Heart left ventricle (tissue), 16 donors: ENCODE results near the gene CLEC16A. TPM values are rescaled to one million over a fixed set of nuclear protein-coding genes. Genes with fewer than 3 reads are reported as not detected.

Experiments
- ATAC-seq, 4 donors: fragments of 200-7000 bp; cut with Tn5 transposase; one replicate each; pipeline ENCODE4 v1.9.1; 2020 to 2022; ENCODE audit warnings: moderate library complexity in 4 of 4, mild to moderate bottlenecking in 3 of 4, moderate number of reproducible peaks in 1 of 4
- DNase-seq, 5 donors: peaks; one replicate each; pipeline ENCODE4 v3.0.0-alpha.2; 2020
- H3K27ac ChIP-seq, 12 donors: fragments of 200-600 bp; sonication (generic) in 4 of 12; one replicate each; pipeline versions ENCODE4 v1.5.0 to v1.8.0; 2016 to 2022; ENCODE audit warnings: mild to moderate bottlenecking in 2 of 12
- H3K27me3 ChIP-seq, 9 donors: fragments of 200-600 bp; sonication (generic) in 2 of 9; one replicate each; pipeline versions ENCODE4 v1.5.1 to v1.8.0; 2016 to 2022; ENCODE audit warnings: mild to moderate bottlenecking in 3 of 9
- H3K36me3 ChIP-seq, 9 donors: fragments of 200-600 bp; sonication (generic) in 2 of 9; one replicate each; pipeline versions ENCODE4 v1.5.0 to v1.8.0; 2018 to 2022; ENCODE audit warnings: mild to moderate bottlenecking in 2 of 9
- H3K4me1 ChIP-seq, 12 donors: fragments of 200-600 bp; sonication (generic) in 4 of 12; one replicate each; pipeline versions ENCODE4 v1.5.0 to v1.8.0; 2016 to 2022; ENCODE audit warnings: mild to moderate bottlenecking in 3 of 12
- H3K4me3 ChIP-seq, 12 donors: fragments of 200-600 bp; sonication (generic) in 4 of 12; one replicate each; pipeline versions ENCODE4 v1.5.0 to v1.8.0; 2017 to 2022; ENCODE audit warnings: mild to moderate bottlenecking in 9 of 12, moderate library complexity in 4 of 12
- H3K9me3 ChIP-seq, 12 donors: fragments of 200-600 bp; sonication (generic) in 4 of 12; one replicate each; pipeline versions ENCODE4 v1.5.0 to v1.8.0; 2016 to 2022; ENCODE audit warnings: mild to moderate bottlenecking in 1 of 12
- POLR2A ChIP-seq, 2 donors: fragments of 450-650 bp; IDR thresholded peaks; one replicate each; pipeline ENCODE4 v1.6.1; 2017; ENCODE audit warnings: antibody characterized with exemption in 2 of 2, mild to moderate bottlenecking in 2 of 2, moderate library complexity in 2 of 2
- WGBS, 4 donors: extraction: QIAGEN DNeasy Blood & Tissue Kit in 2 of 4; methylation state at CpG; one replicate each; pipeline versions ENCODE4 v1.1.5 to v1.1.7; 2013 to 2018; 5-methylcytosine and 5-hydroxymethylcytosine counted together
- intact Hi-C, 10 donors: fragments of 100-400 bp; cut with DNase I; formaldehyde crosslinking; loops; one replicate each; pipeline versions ENCODE4 v1.11.1 to v1.14.2; 2022
- polyA plus RNA-seq, 2 donors: library from polyadenylated mRNA; stranded (reverse); fragments of 200-250 nt; gene quantifications; one replicate each; pipeline ENCODE4 v1.2.3, GENCODE V29; 2013
- total RNA-seq, 9 donors: library from RNA; depleted of rRNA in 2 of 9; stranded (reverse); fragments of >200 nt in 2 of 9; fragmentation: NEBNext Ultra II Directional in 3 of 9; extraction: Animal tissue kit (Norgen Biotek cat#: 25700) in 3 of 9; gene quantifications; one replicate each; pipeline versions ENCODE4 v1.1.0 to v1.2.4, GENCODE V29; 2016 to 2023
- TF ChIP-seq, protein P1 (sequence below), 12 donors: fragments of 200-600 bp; sonication (generic) in 4 of 12; IDR thresholded peaks; one replicate each; pipeline versions ENCODE4 v1.5.0 to v1.8.0; 2018 to 2022; ENCODE audit warnings: antibody characterized with exemption in 12 of 12, mild to moderate bottlenecking in 5 of 12
- donor health status: ischemic (EF 13 %, LVEDD 7.1; RV severe dilation, severe dysfunction).
- donor health status: healthy with polysubstance abuse.
- donor health status: DM: no; HTN: yes; CAD: no.
- donor health status: DM: no; HTN: no; CAD: no.
- donor health status: ischemic (EF 25% LVEDD 6.9; RV normal size, moderate dysfunction).
- donor health status: ischemic (EF 25% LVEDD 5.7; RV mildly dilated, moderate dysfunction).
- donor health status: healthy.
- donor health status: DM: yes; HTN: yes; CAD: no.
- donor health status: ischemic (EF 35%, LVEDD 5.7; RV mildly dilated, moderate dysfunction).
- donor health status: nonischemic (EF 11% LVEDD 7.7; RV severe dilation, severe dysfunction).
- donor health status: DM: yes; HTN: yes; CAD: no.
- donor health status: PGD.
- donor health status: ischemic (EF 29% LVEDD 5.4; RV normal size, mild dysfunction).
- donor health status: nonischemic (EF 23%, LVEDD 6.1; RV moderate dilation, normal function).

Gene CLEC16A
- total and polyA plus RNA-seq, 11 donors, result 13.8 to 41.1 (median 23.7) TPM

DNA sequence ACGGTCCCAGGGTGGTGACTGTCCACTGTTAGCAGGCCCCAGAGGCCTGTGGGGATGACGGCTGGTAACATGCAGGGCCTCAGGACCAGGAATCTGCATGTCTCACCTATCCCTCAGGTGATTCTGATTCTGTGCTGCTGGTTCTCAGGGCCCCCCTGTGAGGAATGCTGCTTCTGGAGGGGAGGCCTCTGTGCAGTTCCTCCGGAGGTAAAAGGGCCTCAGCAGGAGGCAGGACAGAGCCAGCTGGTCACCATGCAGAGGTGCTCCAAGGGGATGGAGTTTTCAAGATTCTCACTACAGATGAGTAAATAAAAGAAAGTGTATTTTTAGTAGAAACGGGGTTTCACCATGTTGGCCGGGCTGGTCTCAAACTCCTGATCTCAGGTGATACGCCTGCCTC, 33.8 kb downstream of the CLEC16A start:
- Histone ChIP-seq H3K9me3 (no peaks in the 10 kb centered on the region), H3K4me1 (peaks cover 0 to 28% (median 9%) of the 10 kb centered on the region in 12 donors), H3K4me3 (no peak overlapping the region), H3K27ac (no peak overlapping the region), H3K36me3 (peaks cover 0 to 99% (median 57%) of the 10 kb centered on the region in 9 donors), H3K27me3 (no peaks in the 10 kb centered on the region)
- ATAC-seq, result no peak
- DNase-seq, result no peak
- TF ChIP-seq POLR2A (IDR thresholded peaks at IDR 0.05), result no peak
- TF ChIP-seq, protein P1, sequence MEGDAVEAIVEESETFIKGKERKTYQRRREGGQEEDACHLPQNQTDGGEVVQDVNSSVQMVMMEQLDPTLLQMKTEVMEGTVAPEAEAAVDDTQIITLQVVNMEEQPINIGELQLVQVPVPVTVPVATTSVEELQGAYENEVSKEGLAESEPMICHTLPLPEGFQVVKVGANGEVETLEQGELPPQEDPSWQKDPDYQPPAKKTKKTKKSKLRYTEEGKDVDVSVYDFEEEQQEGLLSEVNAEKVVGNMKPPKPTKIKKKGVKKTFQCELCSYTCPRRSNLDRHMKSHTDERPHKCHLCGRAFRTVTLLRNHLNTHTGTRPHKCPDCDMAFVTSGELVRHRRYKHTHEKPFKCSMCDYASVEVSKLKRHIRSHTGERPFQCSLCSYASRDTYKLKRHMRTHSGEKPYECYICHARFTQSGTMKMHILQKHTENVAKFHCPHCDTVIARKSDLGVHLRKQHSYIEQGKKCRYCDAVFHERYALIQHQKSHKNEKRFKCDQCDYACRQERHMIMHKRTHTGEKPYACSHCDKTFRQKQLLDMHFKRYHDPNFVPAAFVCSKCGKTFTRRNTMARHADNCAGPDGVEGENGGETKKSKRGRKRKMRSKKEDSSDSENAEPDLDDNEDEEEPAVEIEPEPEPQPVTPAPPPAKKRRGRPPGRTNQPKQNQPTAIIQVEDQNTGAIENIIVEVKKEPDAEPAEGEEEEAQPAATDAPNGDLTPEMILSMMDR (IDR thresholded peaks at IDR 0.05), result no peak
- intact Hi-C loops, result loop anchor here in 3 of 10 donors (5.0 to 10.0 kb wide), 2 partner anchors 114 to 127 kb away; no protein-coding TSS in a partner anchor
- WGBS, 4 donors, result 93 to 95% (median 94%) methylated on average over 6 of the region's 6 CpGs

DNA sequence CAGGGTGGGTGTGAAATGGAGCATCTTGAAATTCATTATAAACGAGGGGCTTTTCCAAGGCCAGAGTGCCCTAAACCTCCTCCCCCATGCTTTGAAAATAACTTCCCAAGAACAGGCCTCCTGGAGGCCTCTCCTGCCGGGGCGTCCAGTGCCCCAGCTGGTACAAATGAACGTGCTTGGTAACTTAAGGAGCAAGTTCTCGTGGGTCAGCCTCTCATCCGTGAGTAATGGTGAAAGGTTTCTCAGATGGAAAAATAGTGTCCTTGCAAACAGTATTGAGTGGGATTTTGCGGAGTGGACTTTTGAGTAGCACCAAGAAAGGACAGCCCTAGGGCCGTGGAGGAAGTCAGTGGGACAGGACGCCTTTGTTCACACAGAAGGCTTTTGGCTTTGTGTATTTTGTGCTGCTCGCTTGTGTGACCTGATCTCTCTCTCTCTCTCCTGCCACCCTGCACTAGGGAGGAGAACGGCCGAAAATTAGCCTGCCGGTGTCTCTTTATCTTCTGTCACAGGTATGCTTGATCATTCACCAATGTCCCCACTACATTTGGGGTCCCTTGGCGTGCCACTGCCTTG, 34.6 kb downstream of the CLEC16A start:
- H3K27me3 ChIP-seq, result no peaks in the 10 kb centered on the region
- peak overlapping the region in 5 of 12 donors; percentile 25 to 75 (median 52) for H3K27ac ChIP-seq
- intact Hi-C loops, result loop anchor here in 3 of 10 donors (5.0 to 10.0 kb wide), 2 partner anchors 113 to 126 kb away; no protein-coding TSS in a partner anchor
- WGBS, 4 donors, result 93 to 96% (median 94%) methylated on average over 13 to 14 of the region's 14 CpGs
- H3K9me3 ChIP-seq, result no peaks in the 10 kb centered on the region
- H3K4me3 ChIP-seq, result no peak overlapping the region
- H3K36me3 ChIP-seq, result peaks cover 0 to 99% (median 59%) of the 10 kb centered on the region in 9 donors
- DNase-seq (no peak), ATAC-seq (no peak)
- peaks cover 0 to 28% (median 9%) of the 10 kb centered on the region in 12 donors for H3K4me1 ChIP-seq
- TF ChIP-seq, protein P1 (IDR thresholded peaks at IDR 0.05), result no peak
- TF ChIP-seq POLR2A (IDR thresholded peaks at IDR 0.05), result no peak

DNA sequence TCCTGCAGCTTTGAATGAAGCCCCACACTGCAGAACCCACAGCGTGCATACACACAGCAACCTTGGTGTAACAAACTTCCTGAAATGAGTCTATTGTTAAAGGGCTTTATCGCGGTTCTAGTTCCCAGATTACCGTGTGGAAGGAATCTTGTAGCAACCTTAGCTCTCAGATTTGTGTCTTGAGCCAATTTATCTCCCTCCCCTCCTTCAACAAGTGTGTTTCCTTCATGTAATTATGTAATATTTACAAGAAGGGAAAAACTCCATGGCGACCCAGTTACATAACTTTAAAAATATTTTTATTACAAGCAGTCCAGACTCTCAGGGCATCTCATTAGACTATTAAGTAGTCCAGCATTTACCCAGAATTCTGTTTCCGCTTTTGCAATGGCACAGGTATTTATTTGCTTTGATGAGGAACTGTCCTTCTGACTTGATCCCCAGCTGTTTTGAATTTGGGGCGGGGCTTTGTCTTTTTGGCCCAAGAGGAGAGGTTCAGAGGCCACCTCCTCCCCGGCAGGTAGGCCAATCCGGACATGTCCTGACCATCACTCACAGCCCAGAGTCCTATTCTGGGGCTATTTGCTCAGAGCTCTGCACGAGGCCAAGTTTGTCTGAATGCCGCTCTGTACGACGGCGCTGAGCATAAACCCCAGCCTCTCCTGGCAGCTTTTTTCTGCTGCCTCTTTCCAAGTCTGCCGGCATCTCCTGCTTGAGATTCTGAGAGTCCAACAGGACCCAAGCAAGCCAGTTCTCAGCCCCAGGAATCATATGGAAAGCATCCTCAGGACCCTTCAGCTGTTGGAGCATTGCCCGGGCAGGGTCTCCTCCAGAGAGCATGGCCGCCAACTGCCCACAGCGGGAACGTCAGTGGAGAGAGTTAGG, 35.6 kb downstream of the CLEC16A start:
- peak overlapping the region in 1 of 12 donors; percentile 22 for H3K4me3 ChIP-seq
- intact Hi-C loops, result loop anchor here in 3 of 10 donors (5.0 to 10.0 kb wide), 2 partner anchors 112 to 125 kb away; no protein-coding TSS in a partner anchor
- peak in 3 of 4 donors; percentile 55 to 66 (median 63) for ATAC-seq
- H3K9me3 ChIP-seq, result no peaks in the 10 kb centered on the region
- peak overlapping the region in 7 of 12 donors; percentile 25 to 83 (median 52) for H3K27ac ChIP-seq
- TF ChIP-seq, protein P1 (IDR thresholded peaks at IDR 0.05), result no peak
- no peak for TF ChIP-seq POLR2A (IDR thresholded peaks at IDR 0.05)
- H3K27me3 ChIP-seq, result no peaks in the 10 kb centered on the region
- peaks cover 0 to 98% (median 60%) of the 10 kb centered on the region in 9 donors for H3K36me3 ChIP-seq
- peak in 2 of 5 donors; percentile 33 for DNase-seq
- H3K4me1 ChIP-seq, result peaks cover 0 to 28% (median 9%) of the 10 kb centered on the region in 12 donors
- WGBS, 4 donors, result 73 to 78% (median 75%) methylated on average over 18 to 19 of the region's 19 CpGs

DNA sequence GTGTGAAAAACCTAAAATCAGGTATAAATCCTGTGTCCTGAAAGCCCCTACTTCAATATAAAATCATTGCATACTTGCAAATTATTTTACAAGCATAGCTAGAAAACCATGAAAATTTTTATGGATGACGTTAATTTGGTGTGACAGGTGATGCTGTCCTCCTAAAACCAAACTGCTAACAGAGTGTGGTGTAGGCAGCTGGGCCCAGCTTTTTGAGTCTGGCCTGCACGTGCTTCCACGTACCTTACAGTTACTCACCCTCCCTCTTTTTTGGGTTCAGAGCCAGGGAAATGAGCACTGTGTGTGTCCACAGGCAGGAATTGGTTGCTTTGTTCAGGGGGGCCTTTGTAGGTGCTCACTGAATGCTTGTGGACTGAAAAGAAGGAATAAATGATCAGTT, 36.4 kb downstream of the CLEC16A start:
- no peaks in the 10 kb centered on the region for H3K9me3 ChIP-seq
- H3K4me1 ChIP-seq, result peaks cover 0 to 28% (median 9%) of the 10 kb centered on the region in 12 donors
- peaks cover 0 to 90% (median 55%) of the 10 kb centered on the region in 9 donors for H3K36me3 ChIP-seq
- peak overlapping the region in 1 of 12 donors; percentile 75 for H3K27ac ChIP-seq
- intact Hi-C loops, result no loop called here
- DNase-seq (no peak), ATAC-seq (no peak)
- no peak overlapping the region for H3K4me3 ChIP-seq
- 88 to 97% (median 90%) methylated on average over 3 of the region's 3 CpGs for WGBS, 4 donors
- no peaks in the 10 kb centered on the region for H3K27me3 ChIP-seq
- TF ChIP-seq, protein P1 (IDR thresholded peaks at IDR 0.05), result no peak
- no peak for TF ChIP-seq POLR2A (IDR thresholded peaks at IDR 0.05)
